Calu3 (cell line): ENCODE results near the gene MEN1. TPM values are rescaled to one million over a fixed set of nuclear protein-coding genes. Genes with fewer than 3 reads are reported as not detected.

ENCODE experiments used
- BruUV-seq: library from RNA; stranded (reverse); fragments of 400-500 nt; replicated peaks from 2 replicates; lab custom pipeline; 2021; lab: Mats Ljungman, UMichigan
- CTCF ChIA-PET: fragments of 300-600 bp; sonication (Branson Sonifier 250); formaldehyde crosslinking; loops from one replicate; lab custom pipeline; 2022; ENCODE audit warnings: antibody characterized with exemption; lab: Charles Lee
- DNase-seq: peaks from one replicate; pipeline ENCODE4 v3.0.0; 2022
- H3K27ac Mint-ChIP-seq: one replicate; pipeline ENCODE4 v1.8.0; 2022; ENCODE audit warnings: mixed read lengths; ENCODE audit not compliant: unreplicated experiment
- H3K27me3 Mint-ChIP-seq: one replicate; pipeline ENCODE4 v1.8.0; 2022; ENCODE audit warnings: mixed read lengths; ENCODE audit not compliant: unreplicated experiment
- H3K36me3 Mint-ChIP-seq: one replicate; pipeline ENCODE4 v1.8.0; 2022; ENCODE audit warnings: mild to moderate bottlenecking, moderate library complexity, mixed read lengths; ENCODE audit not compliant: insufficient read depth, unreplicated experiment
- H3K4me1 Mint-ChIP-seq: one replicate; pipeline ENCODE4 v1.8.0; 2022; ENCODE audit warnings: mild to moderate bottlenecking, low read depth, mixed read lengths; ENCODE audit not compliant: unreplicated experiment
- H3K4me3 Mint-ChIP-seq: one replicate; pipeline ENCODE4 v1.8.0; 2022; ENCODE audit warnings: mild to moderate bottlenecking, low read depth, moderate library complexity, mixed read lengths; ENCODE audit not compliant: unreplicated experiment
- H3K9me3 Mint-ChIP-seq: one replicate; pipeline ENCODE4 v1.8.0; 2022; ENCODE audit warnings: low read depth, mixed read lengths; ENCODE audit not compliant: unreplicated experiment
- intact Hi-C: fragments of 100-400 bp; cut with micrococcal nuclease; formaldehyde crosslinking; loops from one replicate; pipeline ENCODE4 v1.10.0; 2022; ENCODE audit not compliant: unreplicated experiment
- total RNA-seq: library from RNA; stranded (reverse); gene quantifications from 2 replicates; pipeline ENCODE4 v1.2.3, GENCODE V29; 2022
- TF ChIP-seq, protein P1 (sequence below): fragments of 200-600 bp; IDR thresholded peaks from one replicate; pipeline ENCODE4 v1.8.0; 2022; ENCODE audit warnings: antibody characterized with exemption; ENCODE audit not compliant: unreplicated experiment

MEN1 gene
- total RNA-seq, 1 experiment from 2014 or later: 39.8 TPM

DNA sequence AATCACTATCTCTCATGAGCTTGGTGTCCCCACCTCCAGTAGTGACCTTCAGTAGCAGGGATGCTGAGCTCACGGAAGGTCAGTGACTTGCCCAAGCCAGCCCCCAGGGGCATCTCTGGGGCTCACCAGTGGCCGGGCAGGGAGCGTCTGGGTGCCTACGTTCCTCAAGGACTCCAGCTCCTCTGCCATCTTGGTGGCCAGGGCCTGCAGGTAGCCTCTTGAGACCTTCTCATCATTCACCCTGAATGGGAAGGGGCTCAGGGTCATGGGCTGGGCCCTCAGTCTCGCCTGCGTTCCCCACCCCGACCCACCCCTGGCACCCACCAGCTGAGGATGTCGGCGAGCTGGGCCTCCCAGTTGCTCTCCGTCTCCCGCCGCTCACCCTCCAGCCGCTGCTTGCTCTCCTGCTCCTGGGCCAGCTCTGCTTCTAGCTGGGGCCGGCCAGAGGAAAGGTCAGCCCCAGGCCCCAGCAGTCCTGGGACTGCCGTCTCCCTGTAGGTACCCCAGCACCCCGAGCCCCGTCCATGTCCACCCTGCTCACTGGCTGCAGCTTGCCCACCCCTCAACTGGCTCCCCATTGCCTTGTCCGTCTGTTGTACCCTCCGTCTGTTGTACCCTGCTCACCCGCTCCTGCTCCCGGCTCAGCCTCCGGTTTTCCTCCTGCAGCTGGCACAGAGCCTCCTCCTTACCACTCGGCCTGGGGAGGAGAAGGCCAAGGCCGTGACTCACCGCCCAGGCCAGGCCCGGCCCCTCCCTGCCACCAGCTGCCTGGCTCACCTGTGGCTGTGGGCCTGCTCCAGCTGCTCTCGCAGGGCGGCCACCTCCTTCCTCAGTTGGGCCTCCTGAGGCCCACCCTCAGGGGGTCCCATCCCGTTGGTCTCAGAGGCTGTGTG, 24.6 kb upstream of the MEN1 start:
- no peaks in the 10 kb centered on the region for H3K9me3 Mint-ChIP-seq
- H3K4me3 Mint-ChIP-seq: peak overlapping the region; percentile 31
- H3K27me3 Mint-ChIP-seq: no peaks in the 10 kb centered on the region
- peaks cover 9% of the 10 kb centered on the region for H3K4me1 Mint-ChIP-seq
- no TSS peak for BruUV-seq
- DNase-seq: peak; percentile 89
- H3K36me3 Mint-ChIP-seq: peaks cover 25% of the 10 kb centered on the region
- intact Hi-C loops: no loop called here
- CTCF ChIA-PET: interaction anchor here (1.3 to 1.9 kb wide), 3 partner anchors 9 to 56 kb away, joined by 3 to 7 read pairs (median 5); partner anchors contain the start of genes CDC42BPG and SF1
- TF ChIP-seq, protein P1, sequence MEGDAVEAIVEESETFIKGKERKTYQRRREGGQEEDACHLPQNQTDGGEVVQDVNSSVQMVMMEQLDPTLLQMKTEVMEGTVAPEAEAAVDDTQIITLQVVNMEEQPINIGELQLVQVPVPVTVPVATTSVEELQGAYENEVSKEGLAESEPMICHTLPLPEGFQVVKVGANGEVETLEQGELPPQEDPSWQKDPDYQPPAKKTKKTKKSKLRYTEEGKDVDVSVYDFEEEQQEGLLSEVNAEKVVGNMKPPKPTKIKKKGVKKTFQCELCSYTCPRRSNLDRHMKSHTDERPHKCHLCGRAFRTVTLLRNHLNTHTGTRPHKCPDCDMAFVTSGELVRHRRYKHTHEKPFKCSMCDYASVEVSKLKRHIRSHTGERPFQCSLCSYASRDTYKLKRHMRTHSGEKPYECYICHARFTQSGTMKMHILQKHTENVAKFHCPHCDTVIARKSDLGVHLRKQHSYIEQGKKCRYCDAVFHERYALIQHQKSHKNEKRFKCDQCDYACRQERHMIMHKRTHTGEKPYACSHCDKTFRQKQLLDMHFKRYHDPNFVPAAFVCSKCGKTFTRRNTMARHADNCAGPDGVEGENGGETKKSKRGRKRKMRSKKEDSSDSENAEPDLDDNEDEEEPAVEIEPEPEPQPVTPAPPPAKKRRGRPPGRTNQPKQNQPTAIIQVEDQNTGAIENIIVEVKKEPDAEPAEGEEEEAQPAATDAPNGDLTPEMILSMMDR: no peak
- no peak overlapping the region for H3K27ac Mint-ChIP-seq

- Mint-ChIP-seq H3K36me3 (peaks cover 26% of the 10 kb centered on the region), H3K27ac (no peak overlapping the region), H3K27me3 (no peaks in the 10 kb centered on the region), H3K4me3 (no peak overlapping the region), H3K4me1 (peaks cover 9% of the 10 kb centered on the region), H3K9me3 (no peaks in the 10 kb centered on the region)
- no peak for DNase-seq
- BruUV-seq: no TSS peak
- CTCF ChIA-PET: interaction anchor here (1.3 kb wide), 1 partner anchor 46 kb away, joined by 5 read pairs; no protein-coding TSS in a partner anchor
- intact Hi-C loops: no loop called here
- TF ChIP-seq, protein P1: no peak
These were observed 23.8 kb upstream of the MEN1 start for GRCh38 chr11:64834031-64834722.

- TF ChIP-seq, protein P1: no peak
- no peak for DNase-seq
- Mint-ChIP-seq H3K36me3 (peaks cover 30% of the 10 kb centered on the region), H3K4me1 (peaks cover 9% of the 10 kb centered on the region), H3K9me3 (no peaks in the 10 kb centered on the region), H3K4me3 (no peak overlapping the region), H3K27ac (no peak overlapping the region), H3K27me3 (no peaks in the 10 kb centered on the region)
- CTCF ChIA-PET: no interaction called here
- intact Hi-C loops: no loop called here
- no TSS peak for BruUV-seq
These were observed 23.2 kb upstream of the MEN1 start for GRCh38 chr11:64833509-64833908.

- no peak for DNase-seq
- Mint-ChIP-seq H3K4me1 (peaks cover 9% of the 10 kb centered on the region), H3K4me3 (no peak overlapping the region), H3K9me3 (no peaks in the 10 kb centered on the region), H3K27me3 (no peaks in the 10 kb centered on the region), H3K27ac (no peak overlapping the region), H3K36me3 (peaks cover 30% of the 10 kb centered on the region)
- intact Hi-C loops: no loop called here
- no TSS peak for BruUV-seq
- TF ChIP-seq, protein P1: no peak
- CTCF ChIA-PET: no interaction called here
These were observed 22.8 kb upstream of the MEN1 start for GRCh38 chr11:64833198-64833502.
